ENCODE data around the gene IKZF1. TPM values are rescaled to one million over a fixed set of nuclear protein-coding genes. Genes with fewer than 3 reads are reported as not detected.

Gene IKZF1
- total and polyA plus RNA-seq, 9 of the 15 experiments (the other 6 are each of a cell fraction or from before 2014, with no cell fraction given) = 12.6 to 85.3 (median 44.7) TPM

GRCh38 chr7:50356212-50356944, 51.9 kb downstream of the IKZF1 start (continued):
- 0 out of 4 replicates have a peak, but pooled peaks of 1 of the 2 experiments have one; percentile 27 for TF ChIP-seq FOXA3 (CRISPR knock-in tag; conservative IDR thresholded peaks at IDR 0.05 in 1 of 2, IDR thresholded peaks at IDR 0.05 in 1 of 2)
- peak in 1 of 2 experiments; percentile 10; a peak in 1 of 4 replicates for TF ChIP-seq NONO (IDR thresholded peaks at IDR 0.05; ENCODE audit: low read depth in 2 of 2, low read length in 1 of 2)
- TF ChIP-seq SREBF1 (IDR thresholded peaks at IDR 0.05; ENCODE audit: borderline replicate concordance, low read depth, low read length) = no peak
- peak; percentile 90 for TF ChIP-seq HLTF (IDR thresholded peaks at IDR 0.05)
- TF ChIP-seq MBD1 (CRISPR knock-in tag; IDR thresholded peaks at IDR 0.05) = 0 out of 2 replicates have a peak, but pooled peaks have one; percentile 6
- 0 out of 2 replicates have a peak, but pooled peaks have one; percentile 44 for TF ChIP-seq FOXP1 (CRISPR knock-in tag; IDR thresholded peaks at IDR 0.05)
- TF ChIP-seq FOXK2 (conservative IDR thresholded peaks at IDR 0.05 in 1 of 2, IDR thresholded peaks at IDR 0.05 in 1 of 2; ENCODE audit: low read depth in 2 of 2) = peak in 1 of 2 experiments; percentile 58; a peak in 2 of 4 replicates
- TF ChIP-seq ARID1B (IDR thresholded peaks at IDR 0.05) = peak; percentile 70
- TF ChIP-seq BRCA1 (IDR thresholded peaks at IDR 0.05) = no peak
- no peak for TF ChIP-seq BRCA1 (CRISPR knock-in tag; IDR thresholded peaks at IDR 0.05)
- TF ChIP-seq CBX3 (IDR thresholded peaks at IDR 0.05; ENCODE audit: borderline replicate concordance in 1 of 2, low read length in 2 of 2) = peak in 1 of 2 experiments; percentile 68; a peak in 1 of 3 replicates
- no peak for TF ChIP-seq FOXO4 (CRISPR knock-in tag; IDR thresholded peaks at IDR 0.05)
- peak in 1 of 2 experiments; percentile 8; a peak in 1 of 4 replicates for TF ChIP-seq MAZ (CRISPR knock-in tag; conservative IDR thresholded peaks at IDR 0.05 in 1 of 2, IDR thresholded peaks at IDR 0.05 in 1 of 2)
- TF ChIP-seq HMBOX1 (IDR thresholded peaks at IDR 0.05) = peak; percentile 50; the same call in 1 of the 2 replicates
- no peak for TF ChIP-seq ZNF347 (CRISPR knock-in tag; IDR thresholded peaks at IDR 0.05; ENCODE audit: low read depth)
- peak; percentile 17 for TF ChIP-seq PKNOX1 (IDR thresholded peaks at IDR 0.05)
- TF ChIP-seq NRF1 (conservative IDR thresholded peaks at IDR 0.05 in 1 of 2, IDR thresholded peaks at IDR 0.05 in 1 of 2) = peak; percentile 84 to 88
- TF ChIP-seq NR2C2 (CRISPR knock-in tag; IDR thresholded peaks at IDR 0.05) = no peak
- TF ChIP-seq NR2C2 (tag; IDR thresholded peaks at IDR 0.05) = no peak
- TF ChIP-seq LEF1 (IDR thresholded peaks at IDR 0.05) = peak; percentile 67; the same call in 1 of the 2 replicates
- TF ChIP-seq OTX1 (CRISPR knock-in tag; IDR thresholded peaks at IDR 0.05) = peak; percentile 76; the same call in 1 of the 2 replicates
